Right renal cortex interstitium (tissue), 3 donors: ENCODE measurements around the gene GCKR. TPM values are rescaled to one million over a fixed set of nuclear protein-coding genes. Genes with fewer than 3 reads are reported as not detected.
"Not testable (repeated sequence)": the region's sequence is repeated elsewhere in the genome, so short reads cannot be mapped to it uniquely, and the experiment has no call there.

ENCODE experiments used
- DNase-seq, 3 donors: peaks; one replicate each; pipeline ENCODE4 v3.0.0-alpha.2; 2013; ENCODE audit warnings: low read depth in 3 of 3, low spot score in 2 of 3
- polyA plus RNA-seq, 3 donors: library from polyadenylated mRNA; unstranded; fragments of 120-200 nt; gene quantifications; one replicate each; pipeline ENCODE4 v1.2.1, GENCODE V29; 2013; ENCODE audit not compliant: insufficient read length in 3 of 3

Gene GCKR
- polyA plus RNA-seq, 3 donors, result not detected

GRCh38 chr2:27506587-27506986 lies 9.9 kb downstream of the GCKR start:
- DNase-seq, result no peak

GRCh38 chr2:27507293-27507692 lies 10.7 kb downstream of the GCKR start:
- DNase-seq, result no peak

GRCh38 chr2:27509326-27509725 lies 12.7 kb downstream of the GCKR start:
- no peak for DNase-seq

GRCh38 chr2:27518113-27518781 lies 21.6 kb downstream of the GCKR start:
- DNase-seq, result no peak

GRCh38 chr2:27518782-27519113 lies 22.1 kb downstream of the GCKR start:
- no peak for DNase-seq

GRCh38 chr2:27520316-27520715 lies 23.7 kb downstream of the GCKR start:
- no peak for DNase-seq

- no peak for DNase-seq
These were observed 25.8 kb downstream of the GCKR start for GRCh38 chr2:27522400-27522945.

- no peak for DNase-seq
These were observed 30.5 kb downstream of the GCKR start for GRCh38 chr2:27527182-27527581.

- DNase-seq, result no peak
These were observed 35.3 kb downstream of the GCKR start for GRCh38 chr2:27531983-27532382.

- no peak for DNase-seq
These were observed 40.6 kb downstream of the GCKR start for GRCh38 chr2:27537287-27537686.

- DNase-seq, result not testable (repeated sequence)
These were observed 42.3 kb downstream of the GCKR start for GRCh38 chr2:27538839-27539450.

GRCh38 chr2:27539649-27540048 lies 43.0 kb downstream of the GCKR start:
- not testable (repeated sequence) for DNase-seq

GRCh38 chr2:27544143-27544821 lies 47.6 kb downstream of the GCKR start:
- DNase-seq, result no peak

- DNase-seq, result no peak
These were observed 48.9 kb downstream of the GCKR start for GRCh38 chr2:27545348-27546141.

GRCh38 chr2:27549303-27549702 lies 52.7 kb downstream of the GCKR start:
- no peak for DNase-seq

GRCh38 chr2:27551514-27551913 lies 54.9 kb downstream of the GCKR start:
- DNase-seq, result no peak

- DNase-seq, result no peak
These were observed 56.3 kb downstream of the GCKR start for GRCh38 chr2:27552941-27553340.

- not testable (repeated sequence) for DNase-seq
These were observed 57.8 kb downstream of the GCKR start for GRCh38 chr2:27554451-27554850.

- DNase-seq, result no peak
These were observed 62.6 kb downstream of the GCKR start for GRCh38 chr2:27559228-27559627.

GRCh38 chr2:27561060-27561459 lies 64.4 kb downstream of the GCKR start:
- no peak for DNase-seq

GRCh38 chr2:27566628-27567027 lies 70.0 kb downstream of the GCKR start:
- DNase-seq, result no peak
